ENCODE data around the gene KLK12. TPM values are rescaled to one million over a fixed set of nuclear protein-coding genes. Genes with fewer than 3 reads are reported as not detected.
"Not testable (repeated sequence)": the region's sequence is repeated elsewhere in the genome, so short reads cannot be mapped to it uniquely, and the experiment has no call there.

KLK12 gene
- total RNA-seq, 1 experiment from 2014 or later = not detected

DNA sequence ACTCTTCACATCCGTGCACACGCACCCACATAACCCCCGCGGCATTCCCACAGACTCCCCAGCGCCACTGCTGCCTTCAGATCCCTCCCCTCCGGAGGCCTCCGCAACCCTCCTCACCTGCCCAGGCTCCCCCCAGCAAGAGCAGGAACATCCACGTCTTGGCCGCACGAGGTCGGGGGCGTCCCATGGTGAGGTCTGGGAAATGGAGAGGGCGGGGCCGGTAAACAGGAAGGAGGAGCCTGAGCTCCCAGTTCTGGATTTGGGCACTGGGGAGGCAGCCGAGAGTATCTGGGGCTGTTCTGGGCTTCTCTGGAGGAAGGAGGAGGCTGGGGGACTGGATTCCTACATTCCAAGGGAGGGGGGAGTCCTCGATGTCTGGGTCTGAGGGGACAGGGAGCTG lies 33.8 kb downstream of the KLK12 start:
- DNase-seq = no peak
- no peaks in the 10 kb centered on the region for H4K20me1 ChIP-seq (ENCODE audit: insufficient read depth, low read depth, low read length)
- no peak overlapping the region for H3K4me3 ChIP-seq (ENCODE audit: low read length)
- no peak overlapping the region for H2AFZ ChIP-seq (ENCODE audit: low read length)
- no peak overlapping the region for H3K9ac ChIP-seq (ENCODE audit: low read length)
- no peaks in the 10 kb centered on the region for H3K27me3 ChIP-seq (ENCODE audit: low read length)
- H3K36me3 ChIP-seq (ENCODE audit: insufficient read depth, low read length) = no peaks in the 10 kb centered on the region
- H3K79me2 ChIP-seq (ENCODE audit: low read length) = no peaks in the 10 kb centered on the region
- no peaks in the 10 kb centered on the region for H3K9me2 ChIP-seq (replicated peaks; ENCODE audit: insufficient read depth, low read length)
- H3K4me2 ChIP-seq (ENCODE audit: low read depth, low read length, poor library complexity, severe bottlenecking) = no peak overlapping the region
- H3K4me1 ChIP-seq (ENCODE audit: low read length) = no peaks in the 10 kb centered on the region
- no peak overlapping the region for H3K27ac ChIP-seq (ENCODE audit: low read length)
- no peaks in the 10 kb centered on the region for H3K9me3 ChIP-seq (ENCODE audit: low read length)

DNA sequence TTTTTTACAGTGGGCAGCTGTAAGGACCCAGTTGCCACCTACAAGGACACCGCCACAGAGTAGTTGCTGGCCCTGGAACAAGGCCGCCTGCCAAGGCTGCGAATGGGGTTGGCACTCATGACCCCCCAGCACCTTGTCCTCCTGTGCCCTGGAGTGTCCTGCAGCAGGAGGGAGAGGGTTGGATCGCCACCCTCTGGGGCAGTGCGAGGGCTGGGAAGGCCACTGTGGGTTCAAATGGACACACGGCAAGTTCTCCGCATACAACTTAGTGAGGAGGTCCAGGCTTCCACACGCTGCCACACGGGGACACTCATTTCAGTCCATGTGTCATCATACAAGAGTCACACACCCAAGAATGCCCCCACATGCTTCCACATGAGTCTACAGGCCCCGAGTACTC lies 34.4 kb downstream of the KLK12 start:
- Histone ChIP-seq H3K27ac (ENCODE audit: low read length) (no peak overlapping the region), H3K79me2 (ENCODE audit: low read length) (no peaks in the 10 kb centered on the region), H3K4me3 (ENCODE audit: low read length) (no peak overlapping the region), H3K27me3 (ENCODE audit: low read length) (no peaks in the 10 kb centered on the region), H3K4me1 (ENCODE audit: low read length) (no peaks in the 10 kb centered on the region), H3K9me2 (replicated peaks; ENCODE audit: insufficient read depth, low read length) (no peaks in the 10 kb centered on the region), H3K36me3 (ENCODE audit: insufficient read depth, low read length) (no peaks in the 10 kb centered on the region), H3K9ac (ENCODE audit: low read length) (no peak overlapping the region), H2AFZ (ENCODE audit: low read length) (no peak overlapping the region), H3K9me3 (ENCODE audit: low read length) (no peaks in the 10 kb centered on the region), H3K4me2 (ENCODE audit: low read depth, low read length, poor library complexity, severe bottlenecking) (no peak overlapping the region), H4K20me1 (ENCODE audit: insufficient read depth, low read depth, low read length) (no peaks in the 10 kb centered on the region)
- no peak for DNase-seq

DNA sequence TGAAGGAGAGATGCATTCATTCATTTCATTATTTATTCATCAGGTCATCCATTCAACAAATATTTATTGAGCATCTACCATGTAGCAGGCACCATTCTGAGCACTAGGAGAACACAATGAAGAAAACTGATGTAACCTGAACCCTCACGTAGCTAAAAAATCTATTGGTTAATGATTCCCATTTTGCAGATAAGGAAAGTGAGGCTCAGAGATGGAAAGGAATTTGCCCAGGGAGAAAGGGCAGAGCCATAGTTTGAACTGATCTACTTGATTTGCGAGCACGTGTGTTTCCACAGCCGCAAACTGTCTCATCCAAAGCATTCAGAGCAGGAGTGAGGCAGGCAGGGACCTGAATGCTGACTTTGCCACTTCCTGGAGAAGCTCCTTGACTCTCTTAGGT lies 36.1 kb downstream of the KLK12 start:
- Histone ChIP-seq H4K20me1 (ENCODE audit: insufficient read depth, low read depth, low read length) (no peaks in the 10 kb centered on the region), H3K27ac (ENCODE audit: low read length) (no peak overlapping the region), H3K4me3 (ENCODE audit: low read length) (no peak overlapping the region), H2AFZ (ENCODE audit: low read length) (no peak overlapping the region), H3K36me3 (ENCODE audit: insufficient read depth, low read length) (no peaks in the 10 kb centered on the region), H3K79me2 (ENCODE audit: low read length) (no peaks in the 10 kb centered on the region), H3K9me2 (replicated peaks; ENCODE audit: insufficient read depth, low read length) (no peaks in the 10 kb centered on the region), H3K9me3 (ENCODE audit: low read length) (peaks cover 10% of the 10 kb centered on the region), H3K27me3 (ENCODE audit: low read length) (no peaks in the 10 kb centered on the region), H3K9ac (ENCODE audit: low read length) (no peak overlapping the region), H3K4me1 (ENCODE audit: low read length) (no peaks in the 10 kb centered on the region), H3K4me2 (ENCODE audit: low read depth, low read length, poor library complexity, severe bottlenecking) (no peak overlapping the region)
- DNase-seq = no peak

DNA sequence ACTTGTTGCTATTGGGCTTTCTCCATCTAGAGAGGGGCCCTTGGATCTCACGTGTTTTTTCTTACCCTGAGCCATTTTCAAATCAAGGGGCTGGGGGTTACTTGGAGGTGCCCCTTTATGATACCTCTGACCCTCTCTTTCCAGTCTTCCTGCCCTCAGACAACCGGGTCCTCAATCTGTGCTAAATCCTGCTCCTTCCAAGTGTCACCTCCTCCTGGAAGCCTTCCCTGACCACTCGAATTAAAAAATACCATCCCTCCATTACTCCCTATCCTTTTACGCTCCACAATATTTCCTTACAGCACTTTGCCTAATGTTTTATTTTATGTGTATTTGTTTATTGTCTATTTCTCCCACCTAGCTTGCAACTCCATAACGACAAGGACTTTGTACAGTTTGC lies 36.7 kb downstream of the KLK12 start:
- Histone ChIP-seq H3K4me3 (ENCODE audit: low read length) (no peak overlapping the region), H2AFZ (ENCODE audit: low read length) (no peak overlapping the region), H4K20me1 (ENCODE audit: insufficient read depth, low read depth, low read length) (no peaks in the 10 kb centered on the region), H3K9ac (ENCODE audit: low read length) (no peak overlapping the region), H3K9me2 (replicated peaks; ENCODE audit: insufficient read depth, low read length) (no peaks in the 10 kb centered on the region), H3K4me2 (ENCODE audit: low read depth, low read length, poor library complexity, severe bottlenecking) (no peak overlapping the region), H3K4me1 (ENCODE audit: low read length) (no peaks in the 10 kb centered on the region), H3K36me3 (ENCODE audit: insufficient read depth, low read length) (no peaks in the 10 kb centered on the region), H3K79me2 (ENCODE audit: low read length) (no peaks in the 10 kb centered on the region), H3K27ac (ENCODE audit: low read length) (no peak overlapping the region), H3K27me3 (ENCODE audit: low read length) (no peaks in the 10 kb centered on the region), H3K9me3 (ENCODE audit: low read length) (peaks cover 10% of the 10 kb centered on the region)
- no peak for DNase-seq

DNA sequence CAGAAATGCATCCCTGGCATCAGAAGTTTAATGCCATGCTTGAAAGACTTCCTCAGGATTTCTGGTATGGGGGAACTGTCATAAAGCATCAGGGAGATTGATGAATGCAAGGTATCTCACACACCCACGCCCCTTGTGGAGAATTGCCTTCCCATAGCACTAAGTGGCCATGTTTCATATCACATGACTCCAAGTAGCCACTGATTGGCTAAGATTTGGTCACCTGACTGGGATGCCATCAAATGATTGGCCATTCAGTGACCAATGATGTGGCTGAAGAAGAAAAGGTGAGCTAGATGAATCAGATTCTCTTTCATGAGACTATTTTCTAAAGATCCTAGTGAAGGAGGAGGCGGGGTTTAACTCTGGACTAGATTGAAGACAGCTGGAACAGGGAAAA lies 40.7 kb downstream of the KLK12 start:
- Histone ChIP-seq H3K9me3 (ENCODE audit: low read length) (peaks cover 10% of the 10 kb centered on the region), H4K20me1 (ENCODE audit: insufficient read depth, low read depth, low read length) (no peaks in the 10 kb centered on the region), H3K9ac (ENCODE audit: low read length) (no peak overlapping the region), H3K4me1 (ENCODE audit: low read length) (no peaks in the 10 kb centered on the region), H3K79me2 (ENCODE audit: low read length) (no peaks in the 10 kb centered on the region), H3K27me3 (ENCODE audit: low read length) (no peaks in the 10 kb centered on the region), H3K4me2 (ENCODE audit: low read depth, low read length, poor library complexity, severe bottlenecking) (no peak overlapping the region), H3K27ac (ENCODE audit: low read length) (no peak overlapping the region), H3K36me3 (ENCODE audit: insufficient read depth, low read length) (no peaks in the 10 kb centered on the region), H3K9me2 (replicated peaks; ENCODE audit: insufficient read depth, low read length) (no peaks in the 10 kb centered on the region), H3K4me3 (ENCODE audit: low read length) (no peak overlapping the region), H2AFZ (ENCODE audit: low read length) (no peak overlapping the region)
- peak; percentile 86 for DNase-seq

DNA sequence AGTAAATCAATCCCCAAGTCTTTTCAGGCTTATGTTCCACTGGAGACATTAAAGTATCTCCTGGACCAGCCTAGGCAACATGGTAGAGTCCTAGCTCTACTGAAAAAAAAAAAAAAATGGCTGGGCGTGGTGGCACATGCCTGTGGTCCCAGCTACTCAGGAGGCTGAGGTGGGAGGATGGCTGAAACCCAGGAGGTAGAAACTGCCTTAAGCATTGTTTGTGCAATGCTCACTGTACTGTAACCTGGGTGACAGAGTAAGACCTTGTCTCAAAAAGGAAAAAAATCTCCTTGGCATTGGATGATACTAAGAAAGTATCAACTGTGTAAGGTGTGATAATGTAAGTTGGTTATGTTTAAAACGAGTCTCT lies 42.2 kb downstream of the KLK12 start:
- Histone ChIP-seq H3K9me2 (replicated peaks; ENCODE audit: insufficient read depth, low read length) (no peaks in the 10 kb centered on the region), H2AFZ (ENCODE audit: low read length) (no peak overlapping the region), H3K27me3 (ENCODE audit: low read length) (no peaks in the 10 kb centered on the region), H3K79me2 (ENCODE audit: low read length) (no peaks in the 10 kb centered on the region), H3K4me1 (ENCODE audit: low read length) (no peaks in the 10 kb centered on the region), H3K4me2 (ENCODE audit: low read depth, low read length, poor library complexity, severe bottlenecking) (no peak overlapping the region), H3K9ac (ENCODE audit: low read length) (no peak overlapping the region), H4K20me1 (ENCODE audit: insufficient read depth, low read depth, low read length) (no peaks in the 10 kb centered on the region), H3K4me3 (ENCODE audit: low read length) (no peak overlapping the region), H3K9me3 (ENCODE audit: low read length) (peaks cover 10% of the 10 kb centered on the region), H3K36me3 (ENCODE audit: insufficient read depth, low read length) (no peaks in the 10 kb centered on the region), H3K27ac (ENCODE audit: low read length) (no peak overlapping the region)
- no peak for DNase-seq

DNA sequence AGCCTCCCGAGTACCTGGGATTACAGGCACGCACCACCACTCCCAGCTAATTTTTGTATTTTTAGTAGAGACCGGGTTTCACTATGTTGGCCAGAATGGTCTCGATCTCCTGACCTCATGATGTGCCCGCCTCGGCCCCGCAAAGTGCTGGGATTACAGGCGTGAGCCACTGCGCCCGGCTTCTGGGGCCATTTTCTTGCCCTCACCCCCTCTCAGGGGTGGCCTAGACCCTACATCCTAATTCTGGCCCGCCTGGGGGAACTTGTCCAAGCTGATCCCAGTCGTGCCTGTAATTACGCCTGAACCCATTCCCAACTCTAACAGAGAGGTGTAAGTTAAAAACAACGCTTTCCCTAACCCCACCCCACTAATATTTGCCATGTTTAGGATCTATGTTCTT lies 50.4 kb downstream of the KLK12 start:
- not testable (repeated sequence) for DNase-seq; H3K9me2 ChIP-seq (replicated peaks; ENCODE audit: insufficient read depth, low read length); H3K9me3 ChIP-seq (ENCODE audit: low read length); H3K27me3 ChIP-seq (ENCODE audit: low read length); H3K4me3 ChIP-seq (ENCODE audit: low read length); H4K20me1 ChIP-seq (ENCODE audit: insufficient read depth, low read depth, low read length); H3K9ac ChIP-seq (ENCODE audit: low read length); H3K79me2 ChIP-seq (ENCODE audit: low read length); H2AFZ ChIP-seq (ENCODE audit: low read length); H3K4me2 ChIP-seq (ENCODE audit: low read depth, low read length, poor library complexity, severe bottlenecking); H3K36me3 ChIP-seq (ENCODE audit: insufficient read depth, low read length); H3K4me1 ChIP-seq (ENCODE audit: low read length); H3K27ac ChIP-seq (ENCODE audit: low read length)

DNA sequence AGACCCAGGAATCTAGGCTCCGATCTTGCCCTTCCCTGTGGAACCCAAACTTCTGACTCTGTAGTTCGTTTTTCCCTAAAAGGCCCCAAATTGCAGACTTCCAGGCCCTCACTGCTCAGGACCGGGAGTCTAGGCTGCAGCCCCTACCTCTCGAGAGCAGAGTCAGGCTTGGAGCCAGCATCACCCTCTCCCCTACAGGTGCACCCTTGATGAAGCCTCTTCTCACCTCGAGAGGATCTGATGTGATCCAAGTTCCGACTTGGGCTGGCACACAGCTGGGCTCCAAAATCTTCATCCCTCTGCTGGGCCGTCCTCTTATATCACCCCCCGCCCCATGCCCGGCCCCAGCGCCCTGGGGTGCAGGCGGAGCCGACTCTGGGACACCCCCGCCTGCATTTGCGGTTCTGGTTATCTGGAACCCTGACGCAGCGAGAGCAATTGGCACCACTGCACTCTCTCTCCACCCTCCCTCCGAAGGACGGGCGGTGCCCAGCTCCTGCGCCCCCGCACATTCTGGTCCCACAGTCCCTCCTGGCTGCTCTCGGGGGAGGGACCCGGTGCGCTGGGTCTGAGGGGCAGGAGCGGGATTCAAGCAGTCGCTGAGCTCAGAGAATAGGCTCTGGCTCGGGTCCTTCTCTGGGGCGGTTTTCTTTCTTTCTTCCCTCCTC lies 51.0 kb downstream of the KLK12 start, which contains the start of gene KLK7:
Gene KLK7, minus strand, starts transcription at position 293 of the 668 bp plus-strand sequence. CDS start 1,518 bp downstream, outside the sequence.
- H3K9me3 ChIP-seq (ENCODE audit: low read length) = no peaks in the 10 kb centered on the region
- H3K27me3 ChIP-seq (ENCODE audit: low read length) = no peaks in the 10 kb centered on the region
- no peak within 1 kb of the TSS for H3K4me3 ChIP-seq (ENCODE audit: low read length)
- H2AFZ ChIP-seq (ENCODE audit: low read length) = no peak within 1 kb of the TSS
- no peaks in the 10 kb centered on the region for H4K20me1 ChIP-seq (ENCODE audit: insufficient read depth, low read depth, low read length)
- no peaks in the 10 kb centered on the region for H3K4me1 ChIP-seq (ENCODE audit: low read length)
- no peak for DNase-seq
- H3K9me2 ChIP-seq (replicated peaks; ENCODE audit: insufficient read depth, low read length) = no peaks in the 10 kb centered on the region
- no peaks in the 10 kb centered on the region for H3K36me3 ChIP-seq (ENCODE audit: insufficient read depth, low read length)
- H3K9ac ChIP-seq (ENCODE audit: low read length) = no peak within 1 kb of the TSS
- no peak within 1 kb of the TSS for H3K4me2 ChIP-seq (ENCODE audit: low read depth, low read length, poor library complexity, severe bottlenecking)
- H3K27ac ChIP-seq (ENCODE audit: low read length) = no peak within 1 kb of the TSS
- H3K79me2 ChIP-seq (ENCODE audit: low read length) = no peaks in the 10 kb centered on the region

DNA sequence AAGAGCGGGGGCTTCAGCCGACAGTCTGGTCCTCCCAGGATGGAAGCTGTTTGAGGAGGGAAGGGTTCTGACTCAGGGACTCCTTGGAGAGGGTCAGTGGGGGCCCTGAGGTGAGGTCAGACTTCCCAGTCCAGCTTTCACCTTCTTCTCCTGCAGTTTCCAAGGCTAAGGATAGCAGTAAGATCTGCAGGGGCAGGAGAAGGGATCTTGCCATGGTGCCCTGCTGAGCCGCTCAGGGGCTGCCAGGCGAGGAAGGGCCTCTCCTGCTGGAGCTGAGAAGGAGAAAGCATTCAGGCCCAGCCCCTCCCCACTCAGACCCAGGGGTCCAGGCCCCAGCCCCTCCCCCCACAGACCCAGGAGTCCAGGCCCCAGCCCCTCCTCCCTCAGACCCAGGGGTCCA lies 52.6 kb downstream of the KLK12 start:
- Histone ChIP-seq H3K9me2 (replicated peaks; ENCODE audit: insufficient read depth, low read length) (no peaks in the 10 kb centered on the region), H3K27me3 (ENCODE audit: low read length) (no peaks in the 10 kb centered on the region), H3K79me2 (ENCODE audit: low read length) (no peaks in the 10 kb centered on the region), H4K20me1 (ENCODE audit: insufficient read depth, low read depth, low read length) (no peaks in the 10 kb centered on the region), H3K4me1 (ENCODE audit: low read length) (no peaks in the 10 kb centered on the region), H3K9ac (ENCODE audit: low read length) (no peak overlapping the region), H3K4me2 (ENCODE audit: low read depth, low read length, poor library complexity, severe bottlenecking) (no peak overlapping the region), H2AFZ (ENCODE audit: low read length) (no peak overlapping the region), H3K4me3 (ENCODE audit: low read length) (no peak overlapping the region), H3K9me3 (ENCODE audit: low read length) (no peaks in the 10 kb centered on the region), H3K27ac (ENCODE audit: low read length) (no peak overlapping the region), H3K36me3 (ENCODE audit: insufficient read depth, low read length) (no peaks in the 10 kb centered on the region)
- no peak for DNase-seq

All from Karpas-422 (cell line).